IMR-90 (cell line): Measurements from ENCODE around the gene MAMDC4. TPM values are rescaled to one million over a fixed set of nuclear protein-coding genes. Genes with fewer than 3 reads are reported as not detected.

Experiments used
- ATAC-seq: fragments of 200-7000 bp; cut with Tn5 transposase; 2 replicates; pipeline ENCODE4 v1.9.1; 2020; ENCODE audit warnings: low read depth, mild to moderate bottlenecking, moderate library complexity
- BruUV-seq: library from RNA; stranded (reverse); fragments of 400-500 nt; replicated peaks from 2 replicates; lab custom pipeline; 2021; lab: Mats Ljungman, UMichigan
- CTCF ChIA-PET: fragments of 300-600 bp; formaldehyde crosslinking; extraction: SDS; loops from one replicate; lab custom pipeline; 2021; ENCODE audit warnings: antibody characterized with exemption; lab: Yijun Ruan, JAX
- POLR2A ChIA-PET: fragments of 300-600 bp; sonication (Branson Sonifier 250); formaldehyde crosslinking; loops from one replicate; lab custom pipeline; 2022; ENCODE audit warnings: antibody characterized with exemption; ENCODE audit not compliant: unreplicated experiment; lab: Charles Lee
- DNase-seq: peaks from one replicate; pipeline ENCODE4 v3.0.0; 2013
- H2AFZ ChIP-seq: replicated peaks from 2 replicates; pipeline ENCODE3; 2013; ENCODE audit warnings: low read length, mild to moderate bottlenecking; ENCODE audit not compliant: poor library complexity
- H2AK5ac ChIP-seq: 2 replicates; pipeline ENCODE4 v1.6.1; 2013; ENCODE audit warnings: low read depth, low read length, inconsistent platforms
- H2AK9ac ChIP-seq: replicated peaks from 2 replicates; pipeline ENCODE3; 2013; ENCODE audit warnings: mild to moderate bottlenecking, low read depth, low read length, moderate library complexity; ENCODE audit not compliant: poor library complexity
- H2BK120ac ChIP-seq: 2 replicates; pipeline ENCODE4 v1.6.1; 2013; ENCODE audit warnings: low read depth, low read length, inconsistent platforms
- H2BK15ac ChIP-seq: 3 replicates; pipeline ENCODE4 v1.6.1; 2013; ENCODE audit warnings: low read depth, low read length, inconsistent platforms
- H2BK20ac ChIP-seq: 2 replicates; pipeline ENCODE4 v1.6.1; 2013; ENCODE audit warnings: low read depth, mild to moderate bottlenecking, inconsistent platforms, low read length, moderate library complexity
- H2BK5ac ChIP-seq: 2 replicates; pipeline ENCODE4 v1.6.1; 2013; ENCODE audit warnings: mild to moderate bottlenecking, low read depth, low read length, inconsistent platforms; ENCODE audit not compliant: poor library complexity, severe bottlenecking
- H3K14ac ChIP-seq: replicated peaks from 2 replicates; pipeline ENCODE4 v1.6.1; 2013; ENCODE audit warnings: low read depth, low read length, inconsistent platforms
- H3K18ac ChIP-seq: 2 replicates; pipeline ENCODE4 v1.6.1; 2013; ENCODE audit warnings: low read depth, low read length, control low read depth
- H3K23ac ChIP-seq: 2 replicates; pipeline ENCODE4 v1.6.1; 2013; ENCODE audit warnings: low read depth, low read length, inconsistent platforms
- H3K27ac ChIP-seq: 2 replicates; pipeline ENCODE4 v1.5.1; 2013; ENCODE audit warnings: mild to moderate bottlenecking, control low read depth, low read length; ENCODE audit not compliant: insufficient read depth
- H3K27me3 ChIP-seq: 2 replicates; pipeline ENCODE4 v1.6.1; 2013; ENCODE audit warnings: low read length; ENCODE audit not compliant: control insufficient read depth, insufficient read depth
- H3K36me3 ChIP-seq: 2 replicates; pipeline ENCODE4 v1.6.1; 2013; ENCODE audit warnings: low read length, mixed read lengths; ENCODE audit not compliant: control insufficient read depth, insufficient read depth
- H3K4ac ChIP-seq: 2 replicates; pipeline ENCODE4 v1.6.1; 2013; ENCODE audit warnings: low read depth, low read length, inconsistent platforms
- H3K4me1 ChIP-seq: 2 replicates; pipeline ENCODE4 v1.6.1; 2013; ENCODE audit warnings: low read length, mixed read lengths; ENCODE audit not compliant: control insufficient read depth, insufficient read depth
- H3K4me2 ChIP-seq: 2 replicates; pipeline ENCODE4 v1.6.1; 2013; ENCODE audit warnings: low read depth, mild to moderate bottlenecking, control low read depth, low read length, moderate library complexity
- H3K4me3 ChIP-seq: 2 replicates; pipeline ENCODE4 v1.5.1; 2013; ENCODE audit warnings: low read depth, mild to moderate bottlenecking, control low read depth, low read length, moderate library complexity; ENCODE audit not compliant: insufficient read depth
- H3K56ac ChIP-seq: 2 replicates; pipeline ENCODE4 v1.6.1; 2013; ENCODE audit warnings: low read length, inconsistent platforms; ENCODE audit not compliant: insufficient read depth; ENCODE audit errors: extremely low read depth
- H3K79me1 ChIP-seq, 2 experiments: 2 replicates each; pipeline ENCODE4 v1.6.1; 2013; ENCODE audit warnings: low read length in 2 of 2, inconsistent platforms in 1 of 2, low read depth in 1 of 2
- H3K9ac ChIP-seq: 2 replicates; pipeline ENCODE4 v1.6.1; 2013; ENCODE audit warnings: low read depth, low read length, control low read depth
- H3K9me1 ChIP-seq: 2 replicates; pipeline ENCODE4 v1.6.1; 2013; ENCODE audit warnings: low read length, inconsistent platforms; ENCODE audit not compliant: insufficient read depth
- H3K9me3 ChIP-seq: 2 replicates; pipeline ENCODE4 v1.6.1; 2013; ENCODE audit warnings: low read length; ENCODE audit not compliant: control insufficient read depth, insufficient read depth
- H4K20me1 ChIP-seq: 2 replicates; pipeline ENCODE4 v1.6.1; 2013; ENCODE audit warnings: low read length, inconsistent platforms; ENCODE audit not compliant: insufficient read depth
- H4K5ac ChIP-seq: 2 replicates; pipeline ENCODE4 v1.6.1; 2013; ENCODE audit warnings: mild to moderate bottlenecking, low read depth, low read length, control low read depth
- H4K8ac ChIP-seq, 2 experiments: 2 replicates each; pipeline ENCODE4 v1.6.1; 2013; ENCODE audit warnings: low read depth in 2 of 2, low read length in 2 of 2, control low read depth in 1 of 2, inconsistent platforms in 1 of 2
- H4K91ac ChIP-seq: 2 replicates; pipeline ENCODE4 v1.6.1; 2013; ENCODE audit warnings: low read depth, low read length, inconsistent platforms; ENCODE audit not compliant: insufficient read depth
- BHLHE40 ChIP-seq: fragments of 150-350 bp; IDR thresholded peaks from 2 replicates; pipeline ENCODE4 v1.6.1; 2016; ENCODE audit warnings: mild to moderate bottlenecking, low read depth, low read length
- CEBPB ChIP-seq: IDR thresholded peaks from 2 replicates; pipeline ENCODE4 v1.6.1; 2012; ENCODE audit warnings: low read depth, low read length, improper control_type of control experiment
- CHD1 ChIP-seq: IDR thresholded peaks from 2 replicates; pipeline ENCODE4 v1.6.1; 2012; ENCODE audit warnings: low read depth, low read length, improper control_type of control experiment
- CTCF ChIP-seq: conservative IDR thresholded peaks from 2 replicates; pipeline ENCODE4 v1.5.1; 2012; ENCODE audit warnings: mild to moderate bottlenecking, low read depth, low read length, improper control_type of control experiment
- FOS ChIP-seq: fragments of 150-350 bp; IDR thresholded peaks from 2 replicates; pipeline ENCODE4 v1.6.1; 2016; ENCODE audit warnings: low read depth, low read length
- MAFK ChIP-seq: IDR thresholded peaks from 2 replicates; pipeline ENCODE4 v1.6.1; 2012; ENCODE audit warnings: low read depth, low read length, improper control_type of control experiment
- MAZ ChIP-seq: IDR thresholded peaks from 2 replicates; pipeline ENCODE4 v1.6.1; 2012; ENCODE audit warnings: low read depth, mild to moderate bottlenecking, low read length, improper control_type of control experiment, moderate library complexity, borderline replicate concordance
- MXI1 ChIP-seq: IDR thresholded peaks from 2 replicates; pipeline ENCODE4 v1.6.1; 2012; ENCODE audit warnings: low read depth, mild to moderate bottlenecking, low read length, moderate library complexity, borderline replicate concordance
- NFE2L2 ChIP-seq: fragments of 150-350 bp; IDR thresholded peaks from 2 replicates; pipeline ENCODE4 v1.6.1; 2016; ENCODE audit warnings: low read depth, mild to moderate bottlenecking, low read length
- POLR2A ChIP-seq: IDR thresholded peaks from 2 replicates; pipeline ENCODE4 v1.6.1; 2012; ENCODE audit warnings: mild to moderate bottlenecking, low read depth, low read length
- RAD21 ChIP-seq: IDR thresholded peaks from 2 replicates; pipeline ENCODE4 v1.6.1; 2012; ENCODE audit warnings: low read length, improper control_type of control experiment
- RCOR1 ChIP-seq: IDR thresholded peaks from 2 replicates; pipeline ENCODE4 v1.6.1; 2012; ENCODE audit warnings: mild to moderate bottlenecking, low read length, improper control_type of control experiment; ENCODE audit not compliant: insufficient replicate concordance
- RFX5 ChIP-seq: IDR thresholded peaks from 2 replicates; pipeline ENCODE4 v1.8.0; 2012; ENCODE audit warnings: low read depth, mild to moderate bottlenecking, low read length, moderate library complexity
- SMC3 ChIP-seq: fragments of 150-350 bp; IDR thresholded peaks from 2 replicates; pipeline ENCODE4 v1.6.1; 2016; ENCODE audit warnings: low read depth, mild to moderate bottlenecking, antibody characterized with exemption, low read length, moderate library complexity
- USF2 ChIP-seq: fragments of 150-350 bp; IDR thresholded peaks from 2 replicates; pipeline ENCODE4 v1.6.1; 2017; ENCODE audit warnings: mild to moderate bottlenecking, antibody characterized with exemption, low read length, low read depth
- WGBS, 2 experiments: methylation state at CpG; one replicate each; pipeline versions ENCODE4 v1.1.5 to v1.1.7; 2013; ENCODE audit warnings: missing lambda C conversion rate in 2 of 2; ENCODE audit not compliant: insufficient read length in 1 of 2; ENCODE audit errors: extremely low coverage in 2 of 2; 5-methylcytosine and 5-hydroxymethylcytosine counted together
- dilution Hi-C: fragments of 300-500 bp; cut with HindIII; formaldehyde crosslinking; loops from one replicate; pipeline ENCODE4 v1.14.3; 2018; ENCODE audit warnings: low sequenced_read_pairs; ENCODE audit not compliant: unreplicated experiment
- in situ Hi-C: fragments of 300-500 bp; cut with MboI; formaldehyde crosslinking; loops from 3 replicates; pipeline ENCODE4 v1.14.3; 2019; ENCODE audit warnings: low sequenced_read_pairs, inconsistent platforms, mixed read lengths
- intact Hi-C: fragments of 100-400 bp; cut with micrococcal nuclease; formaldehyde crosslinking; loops from 2 replicates; pipeline ENCODE4 v1.10.0; 2022
- polyA plus RNA-seq, 3 experiments: library from polyadenylated mRNA; depleted of rRNA; stranded (reverse); fragments of >200 nt; gene quantifications; 2 replicates each; pipeline ENCODE4 v1.2.3, GENCODE V29; 2012; ENCODE audit warnings: low replicate concordance in 1 of 3
- total RNA-seq: library from RNA; depleted of rRNA; stranded (reverse); fragments of >200 nt; gene quantifications from 2 replicates; pipeline ENCODE4 v1.2.3, GENCODE V29; 2012
- TF ChIP-seq, protein P1 (sequence below): fragments of 150-350 bp; IDR thresholded peaks from 2 replicates; pipeline ENCODE4 v1.6.1; 2016; ENCODE audit warnings: low read depth, mild to moderate bottlenecking, low read length, moderate library complexity, borderline replicate concordance

Gene MAMDC4
- total and polyA plus RNA-seq, 2 of the 4 experiments (the other 2 are of a cell fraction): 0.18 to 3.5 TPM

DNA sequence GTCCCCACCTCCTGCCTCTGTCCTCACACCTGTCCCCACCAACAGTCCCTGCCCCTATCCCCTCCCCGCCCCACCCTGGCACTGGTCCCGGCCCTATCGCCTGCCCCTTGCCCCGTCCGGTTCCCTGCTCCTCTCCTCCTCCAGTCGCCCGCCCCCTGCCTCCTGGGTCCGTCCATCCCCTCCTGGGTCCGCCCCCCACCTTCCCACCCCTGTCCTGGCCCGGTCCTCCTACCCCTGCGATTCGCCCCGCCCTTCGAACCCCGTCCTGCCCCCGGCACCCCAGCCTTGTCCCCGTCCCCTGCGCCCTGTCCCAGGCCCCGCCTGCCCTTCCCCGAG is 13.6 kb downstream of the MAMDC4 start:
- no peak overlapping the region; the same call in 1 of the 2 replicates for H4K91ac ChIP-seq
- 0 out of 2 replicates have a peak overlapping the region, but pooled peaks have one; percentile 21 for H2BK120ac ChIP-seq
- 0% methylated on average over 5 of the region's 20 CpGs; no CpG with 5 or more reads in 1 of the 2 experiments for WGBS, 2 experiments
- dilution Hi-C loops: no loop called here
- intact Hi-C loops: no loop called here
- H2AK9ac ChIP-seq: peak overlapping the region; percentile 95
- peak overlapping the region; percentile 98 for H3K4ac ChIP-seq
- BruUV-seq: no TSS peak
- H3K14ac ChIP-seq: no peak overlapping the region
- H4K5ac ChIP-seq: no peak overlapping the region
- peak overlapping the region; percentile 49 for H2BK5ac ChIP-seq
- H2AFZ ChIP-seq: peak overlapping the region; percentile 96
- no peak overlapping the region for H2BK15ac ChIP-seq
- ATAC-seq (peak; percentile 34), DNase-seq (no peak)
- no peak overlapping the region for H2BK20ac ChIP-seq
- H4K8ac ChIP-seq: no peak overlapping the region; a peak in 3 of 4 replicates
- CTCF ChIA-PET: no interaction called here
- peak overlapping the region; percentile 68 for H3K9ac ChIP-seq
- H3K79me1 ChIP-seq: peaks cover 16 to 45% of the 10 kb centered on the region in 2 experiments
- H3K27ac ChIP-seq: peak overlapping the region; percentile 76
- H4K20me1 ChIP-seq: peaks cover 13% of the 10 kb centered on the region
- peak overlapping the region; percentile 71 for H3K4me3 ChIP-seq
- H3K4me2 ChIP-seq: peak overlapping the region; percentile 92
- peaks cover 33% of the 10 kb centered on the region for H3K36me3 ChIP-seq
- H3K56ac ChIP-seq: no peak overlapping the region
- no peak overlapping the region for H3K23ac ChIP-seq
- H3K4me1 ChIP-seq: peaks cover 3% of the 10 kb centered on the region
- in situ Hi-C loops: no loop called here
- TF ChIP-seq RCOR1 (no peak), CTCF (no peak), FOS (no peak), MXI1 (no peak), RAD21 (no peak), POLR2A (no peak; the same call in 1 of the 2 replicates), MAZ (no peak), NFE2L2 (no peak), SMC3 (no peak), BHLHE40 (no peak), CEBPB (no peak), MAFK (no peak), RFX5 (no peak), CHD1 (no peak), USF2 (no peak)
- TF ChIP-seq, protein P1, sequence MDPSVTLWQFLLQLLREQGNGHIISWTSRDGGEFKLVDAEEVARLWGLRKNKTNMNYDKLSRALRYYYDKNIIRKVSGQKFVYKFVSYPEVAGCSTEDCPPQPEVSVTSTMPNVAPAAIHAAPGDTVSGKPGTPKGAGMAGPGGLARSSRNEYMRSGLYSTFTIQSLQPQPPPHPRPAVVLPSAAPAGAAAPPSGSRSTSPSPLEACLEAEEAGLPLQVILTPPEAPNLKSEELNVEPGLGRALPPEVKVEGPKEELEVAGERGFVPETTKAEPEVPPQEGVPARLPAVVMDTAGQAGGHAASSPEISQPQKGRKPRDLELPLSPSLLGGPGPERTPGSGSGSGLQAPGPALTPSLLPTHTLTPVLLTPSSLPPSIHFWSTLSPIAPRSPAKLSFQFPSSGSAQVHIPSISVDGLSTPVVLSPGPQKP: no peak
- H3K18ac ChIP-seq: no peak overlapping the region
- H3K27me3 ChIP-seq: no peaks in the 10 kb centered on the region
- H2AK5ac ChIP-seq: peak overlapping the region; percentile 43
- peaks cover 5% of the 10 kb centered on the region for H3K9me1 ChIP-seq
- POLR2A ChIA-PET: no interaction called here
- peaks cover 2% of the 10 kb centered on the region; the same call in 1 of the 2 replicates for H3K9me3 ChIP-seq
